ENCODE data around the gene CERS4. TPM values are rescaled to one million over a fixed set of nuclear protein-coding genes. Genes with fewer than 3 reads are reported as not detected.

CERS4 gene
- total and polyA plus RNA-seq, 2 of the 8 experiments (the other 6 are each of a cell fraction or from before 2014, with no cell fraction given): 88.2 to 179 TPM

DNA sequence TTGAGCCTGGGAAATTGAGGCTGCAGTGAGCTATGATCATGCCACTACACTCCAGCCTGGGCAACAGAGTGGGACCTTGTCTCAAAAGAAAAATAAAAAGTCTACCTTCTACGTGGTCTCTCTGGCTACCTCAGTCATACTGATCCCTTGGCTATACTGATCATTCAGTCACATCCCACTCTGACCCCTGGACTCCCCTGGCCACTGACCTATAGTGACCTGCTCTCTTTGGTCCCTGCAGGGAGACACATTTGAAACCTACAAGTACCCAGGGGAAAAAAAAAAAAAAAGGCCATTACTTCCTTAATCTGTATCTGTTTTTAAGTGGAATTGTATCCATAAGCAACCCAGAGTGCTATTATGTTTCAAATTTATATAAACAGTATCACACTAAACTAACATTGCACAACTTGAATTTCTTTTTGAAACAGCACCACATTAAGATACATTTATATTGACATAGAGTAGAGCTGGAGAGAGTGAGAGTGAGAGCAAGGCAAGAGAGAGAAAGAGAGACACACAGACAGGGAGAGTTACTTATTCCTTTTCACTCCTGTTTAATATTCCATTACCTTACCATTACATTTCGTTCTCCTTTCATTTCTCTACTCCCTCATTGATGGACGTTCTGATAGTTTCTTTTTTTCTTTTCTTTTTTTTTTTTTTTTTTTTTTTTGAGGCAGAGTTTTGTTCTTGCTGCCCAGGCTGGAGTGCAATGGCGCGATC is 23.7 kb upstream of the CERS4 start (continued):
- TF ChIP-seq, protein P1, sequence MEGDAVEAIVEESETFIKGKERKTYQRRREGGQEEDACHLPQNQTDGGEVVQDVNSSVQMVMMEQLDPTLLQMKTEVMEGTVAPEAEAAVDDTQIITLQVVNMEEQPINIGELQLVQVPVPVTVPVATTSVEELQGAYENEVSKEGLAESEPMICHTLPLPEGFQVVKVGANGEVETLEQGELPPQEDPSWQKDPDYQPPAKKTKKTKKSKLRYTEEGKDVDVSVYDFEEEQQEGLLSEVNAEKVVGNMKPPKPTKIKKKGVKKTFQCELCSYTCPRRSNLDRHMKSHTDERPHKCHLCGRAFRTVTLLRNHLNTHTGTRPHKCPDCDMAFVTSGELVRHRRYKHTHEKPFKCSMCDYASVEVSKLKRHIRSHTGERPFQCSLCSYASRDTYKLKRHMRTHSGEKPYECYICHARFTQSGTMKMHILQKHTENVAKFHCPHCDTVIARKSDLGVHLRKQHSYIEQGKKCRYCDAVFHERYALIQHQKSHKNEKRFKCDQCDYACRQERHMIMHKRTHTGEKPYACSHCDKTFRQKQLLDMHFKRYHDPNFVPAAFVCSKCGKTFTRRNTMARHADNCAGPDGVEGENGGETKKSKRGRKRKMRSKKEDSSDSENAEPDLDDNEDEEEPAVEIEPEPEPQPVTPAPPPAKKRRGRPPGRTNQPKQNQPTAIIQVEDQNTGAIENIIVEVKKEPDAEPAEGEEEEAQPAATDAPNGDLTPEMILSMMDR (IDR thresholded peaks at IDR 0.05; ENCODE audit: control extremely low read depth in 1 of 3, insufficient read depth in 1 of 3, low read depth in 1 of 3, low read length in 3 of 3): no peak
- TF ChIP-seq EP300 (IDR thresholded peaks at IDR 0.05; ENCODE audit: borderline replicate concordance in 1 of 2, low read depth in 2 of 2, low read length in 2 of 2) (no peak), CHD2 (IDR thresholded peaks at IDR 0.05; ENCODE audit: low read length) (no peak), RBBP5 (IDR thresholded peaks at IDR 0.05; ENCODE audit: borderline replicate concordance, low read depth, low read length) (no peak)
